NCI-H1417 (cell line): ENCODE results near the gene RUBCN.
"Not testable (repeated sequence)": the region's sequence is repeated elsewhere in the genome, so short reads cannot be mapped to it uniquely, and the experiment has no call there.

Source experiments
- DNase-seq, 3 experiments: peaks; one replicate each; lab custom pipeline; 2025; lab: John Stamatoyannopoulos, UW

RUBCN gene

GRCh38 chr3:197734667-197735318, 1.9 kb downstream of the RUBCN start:
- no peak for DNase-seq

- DNase-seq = no peak
Observed at GRCh38 chr3:197733042-197733441, 3.7 kb downstream of the RUBCN start.

GRCh38 chr3:197731483-197731882, 5.2 kb downstream of the RUBCN start:
- not testable (repeated sequence) for DNase-seq

GRCh38 chr3:197730770-197731169, 5.9 kb downstream of the RUBCN start:
- not testable (repeated sequence) for DNase-seq

- DNase-seq = peak in 1 of 3 experiments; percentile 6
Observed at GRCh38 chr3:197730200-197730599, 6.5 kb downstream of the RUBCN start.

- no peak for DNase-seq
Observed at GRCh38 chr3:197728487-197728886, 8.2 kb downstream of the RUBCN start.

GRCh38 chr3:197727878-197728277, 8.8 kb downstream of the RUBCN start:
- not testable (repeated sequence) for DNase-seq

GRCh38 chr3:197722734-197723133, 14.0 kb downstream of the RUBCN start:
- no peak for DNase-seq

- no peak for DNase-seq
Observed at GRCh38 chr3:197720694-197721093, 16.0 kb downstream of the RUBCN start.

GRCh38 chr3:197718891-197719290, 17.8 kb downstream of the RUBCN start:
- no peak for DNase-seq

- no peak for DNase-seq
Observed at GRCh38 chr3:197714251-197714650, 22.5 kb downstream of the RUBCN start.

GRCh38 chr3:197713477-197713822, 23.3 kb downstream of the RUBCN start:
- DNase-seq = no peak

GRCh38 chr3:197711973-197712707, 24.6 kb downstream of the RUBCN start:
- peak in 2 of 3 experiments; percentile 24 to 28 for DNase-seq

GRCh38 chr3:197710965-197711364, 25.7 kb downstream of the RUBCN start:
- not testable (repeated sequence) for DNase-seq

- no peak for DNase-seq
Observed at GRCh38 chr3:197709135-197709534, 27.6 kb downstream of the RUBCN start.

- DNase-seq = no peak
Observed at GRCh38 chr3:197706658-197707057, 30.0 kb downstream of the RUBCN start.

- no peak for DNase-seq
Observed at GRCh38 chr3:197701841-197702240, 34.9 kb downstream of the RUBCN start.

- no peak for DNase-seq
Observed at GRCh38 chr3:197700095-197700494, 36.6 kb downstream of the RUBCN start.

GRCh38 chr3:197697355-197697754, 39.3 kb downstream of the RUBCN start:
- DNase-seq = no peak

GRCh38 chr3:197694251-197694650, 42.5 kb downstream of the RUBCN start:
- DNase-seq = peak in 1 of 3 experiments; percentile 8

GRCh38 chr3:197692641-197693040, 44.1 kb downstream of the RUBCN start:
- DNase-seq = no peak

GRCh38 chr3:197690754-197691153, 46.0 kb downstream of the RUBCN start:
- DNase-seq = no peak

GRCh38 chr3:197687570-197687969, 49.1 kb downstream of the RUBCN start:
- no peak for DNase-seq

GRCh38 chr3:197686899-197687298, 49.8 kb downstream of the RUBCN start:
- DNase-seq = no peak
